ENCODE measurements around the gene NFIB.

GRCh38 chr9:14243514-14244042 lies 70.4 kb downstream of the NFIB start:
- TF ChIP-seq SP1 (IDR thresholded peaks at IDR 0.05) (no peak), FOXA1 (IDR thresholded peaks at IDR 0.05) (no peak), NFRKB (IDR thresholded peaks at IDR 0.05) (no peak), ELF4 (IDR thresholded peaks at IDR 0.05) (no peak), FOXM1 (IDR thresholded peaks at IDR 0.05; ENCODE audit: borderline replicate concordance) (no peak), BHLHE40 (IDR thresholded peaks at IDR 0.05; ENCODE audit: borderline replicate concordance) (no peak), SUZ12 (IDR thresholded peaks at IDR 0.05) (no peak), HDGF (IDR thresholded peaks at IDR 0.05; ENCODE audit: borderline replicate concordance) (no peak), FOXK2 (IDR thresholded peaks at IDR 0.05) (no peak), L3MBTL2 (conservative IDR thresholded peaks at IDR 0.05) (no peak), ARNT (IDR thresholded peaks at IDR 0.05) (no peak)

Measured in HEK293T (cell line).